Astrocyte (in vitro differentiated cells and primary cell): ENCODE data around the gene DCTN4. TPM values are rescaled to one million over a fixed set of nuclear protein-coding genes. Genes with fewer than 3 reads are reported as not detected.
A peak's percentile ranks its signal among the peaks of the same experiment; 100 is the strongest.

Source experiments
- DNase-seq: peaks from one replicate; pipeline ENCODE4 v3.0.0-alpha.2; 2010; ENCODE audit warnings: low read depth
- FAIRE-seq: peaks from 2 replicates; lab custom pipeline; 2011; peaks lifted over from hg19 to GRCh38; lab: Jason Lieb, UNC
- H2AFZ ChIP-seq: 2 replicates; pipeline ENCODE4 v1.6.0; 2012; ENCODE audit warnings: low read depth, low read length, inconsistent platforms
- H3K27ac ChIP-seq: 2 replicates; pipeline ENCODE4 v1.5.1; 2011; ENCODE audit warnings: low read depth, low read length, inconsistent platforms
- H3K27me3 ChIP-seq: 2 replicates; pipeline ENCODE4 v1.6.0; 2011; ENCODE audit warnings: low read length, inconsistent platforms; ENCODE audit not compliant: insufficient read depth
- H3K36me3 ChIP-seq: 2 replicates; pipeline ENCODE4 v1.5.1; 2011; ENCODE audit warnings: low read length, inconsistent platforms; ENCODE audit not compliant: insufficient read depth
- H3K4me1 ChIP-seq: 2 replicates; pipeline ENCODE4 v1.5.1; 2011; ENCODE audit warnings: low read length, inconsistent platforms; ENCODE audit not compliant: insufficient read depth
- H3K4me2 ChIP-seq: 2 replicates; pipeline ENCODE4 v1.6.0; 2012; ENCODE audit warnings: low read length, inconsistent platforms
- H3K4me3 ChIP-seq: 2 replicates; pipeline ENCODE4 v1.5.1; 2011; ENCODE audit warnings: low read depth, mild to moderate bottlenecking, low read length, inconsistent platforms; ENCODE audit not compliant: insufficient read depth
- H3K79me2 ChIP-seq: 2 replicates; pipeline ENCODE4 v1.6.0; 2012; ENCODE audit warnings: mild to moderate bottlenecking, low read length, inconsistent platforms; ENCODE audit not compliant: insufficient read depth
- H3K9ac ChIP-seq: 2 replicates; pipeline ENCODE4 v1.6.0; 2012; ENCODE audit warnings: mild to moderate bottlenecking, low read length, inconsistent platforms
- H3K9me3 ChIP-seq: 2 replicates; pipeline ENCODE4 v1.5.1; 2012; ENCODE audit warnings: low read depth, mild to moderate bottlenecking, low read length, inconsistent platforms; ENCODE audit not compliant: insufficient read depth
- H4K20me1 ChIP-seq: 2 replicates; pipeline ENCODE4 v1.6.0; 2012; ENCODE audit warnings: low read length, inconsistent platforms; ENCODE audit not compliant: insufficient read depth
- H3K27ac Mint-ChIP-seq: one replicate; pipeline ENCODE4 v1.8.0; 2021; ENCODE audit warnings: mild to moderate bottlenecking, mixed read lengths; ENCODE audit not compliant: unreplicated experiment
- H3K27me3 Mint-ChIP-seq: one replicate; pipeline ENCODE4 v1.8.0; 2021; ENCODE audit warnings: low read depth, mixed read lengths; ENCODE audit not compliant: unreplicated experiment
- H3K36me3 Mint-ChIP-seq: one replicate; pipeline ENCODE4 v1.8.0; 2021; ENCODE audit warnings: low read depth, mixed read lengths; ENCODE audit not compliant: unreplicated experiment
- H3K4me1 Mint-ChIP-seq: one replicate; pipeline ENCODE4 v1.8.0; 2021; ENCODE audit warnings: low read depth, mixed read lengths; ENCODE audit not compliant: unreplicated experiment
- H3K4me3 Mint-ChIP-seq: one replicate; pipeline ENCODE4 v1.8.0; 2021; ENCODE audit warnings: mild to moderate bottlenecking, moderate library complexity, mixed read lengths; ENCODE audit not compliant: unreplicated experiment
- H3K9me3 Mint-ChIP-seq: one replicate; pipeline ENCODE4 v1.8.0; 2021; ENCODE audit warnings: mild to moderate bottlenecking, mixed read lengths; ENCODE audit not compliant: unreplicated experiment
- CTCF ChIP-seq: IDR thresholded peaks from 2 replicates; pipeline ENCODE4 v1.5.1; 2011; ENCODE audit warnings: low read depth, mild to moderate bottlenecking, inconsistent platforms, low read length, moderate library complexity; ENCODE audit not compliant: insufficient read depth
- EZH2 ChIP-seq: IDR thresholded peaks from 2 replicates; pipeline ENCODE4 v1.6.1; 2012; ENCODE audit warnings: mild to moderate bottlenecking, low read length, inconsistent platforms; ENCODE audit not compliant: insufficient read depth
- total RNA-seq: library from RNA; stranded (reverse); gene quantifications from 2 replicates; pipeline ENCODE4 v1.2.1, GENCODE V29; 2021

Gene DCTN4
- total RNA-seq, 1 donor from 2014 or later, result 57.0 TPM

- no peak for FAIRE-seq
- no peak overlapping the region for H3K4me3 Mint-ChIP-seq
Measured at GRCh38 chr5:150706776-150707390, 51.9 kb downstream of the DCTN4 start.

DNA sequence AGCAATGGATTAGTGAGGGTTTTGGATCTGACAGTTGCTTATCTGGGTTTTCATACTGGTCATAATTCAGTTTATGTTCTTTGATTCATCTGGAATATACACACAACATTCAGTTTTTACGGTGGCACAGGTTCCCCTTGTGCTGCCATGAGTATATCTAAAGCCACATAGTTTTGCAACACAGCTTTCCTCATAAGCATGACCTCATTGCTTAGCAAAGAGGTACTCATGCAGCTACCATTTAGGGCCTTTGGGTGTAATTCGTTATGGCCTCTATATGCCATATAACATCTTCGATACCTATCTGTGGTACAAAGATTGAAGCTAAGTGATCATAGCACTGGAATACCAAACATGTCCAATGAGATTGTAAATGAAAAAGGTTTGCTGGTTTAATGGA is 55.1 kb downstream of the DCTN4 start:
- peaks cover 6% of the 10 kb centered on the region for H3K36me3 Mint-ChIP-seq
- no peak for FAIRE-seq
- no peak for TF ChIP-seq CTCF
- no peak for TF ChIP-seq EZH2
- peaks cover 10% of the 10 kb centered on the region for H3K4me1 Mint-ChIP-seq
- H4K20me1 ChIP-seq, result peaks cover 11% of the 10 kb centered on the region
- peaks cover 9% of the 10 kb centered on the region for H3K4me1 ChIP-seq
- no peak overlapping the region for H3K27ac Mint-ChIP-seq
- no peak overlapping the region for H3K4me3 Mint-ChIP-seq
- no peak overlapping the region for H3K4me2 ChIP-seq
- no peak for DNase-seq
- no peak overlapping the region for H2AFZ ChIP-seq
- no peaks in the 10 kb centered on the region for H3K27me3 Mint-ChIP-seq
- peaks cover 12% of the 10 kb centered on the region for H3K36me3 ChIP-seq
- H3K79me2 ChIP-seq, result peaks cover 22% of the 10 kb centered on the region
- H3K27ac ChIP-seq, result no peak overlapping the region
- no peaks in the 10 kb centered on the region for H3K27me3 ChIP-seq
- H3K9ac ChIP-seq, result no peak overlapping the region
- H3K9me3 ChIP-seq, result no peaks in the 10 kb centered on the region
- no peaks in the 10 kb centered on the region for H3K9me3 Mint-ChIP-seq
- H3K4me3 ChIP-seq, result no peak overlapping the region

More at GRCh38 chr5:150706776-150707390, 51.9 kb downstream of the DCTN4 start:
- Histone ChIP-seq H3K79me2 (no peaks in the 10 kb centered on the region), H4K20me1 (no peaks in the 10 kb centered on the region), H3K9me3 (no peaks in the 10 kb centered on the region), H3K27ac (no peak overlapping the region), H3K4me1 (no peaks in the 10 kb centered on the region), H3K4me3 (no peak overlapping the region), H3K36me3 (peaks cover 33% of the 10 kb centered on the region), H2AFZ (no peak overlapping the region), H3K9ac (no peak overlapping the region), H3K27me3 (no peaks in the 10 kb centered on the region), H3K4me2 (no peak overlapping the region)
- Mint-ChIP-seq H3K9me3 (no peaks in the 10 kb centered on the region), H3K4me1 (no peaks in the 10 kb centered on the region), H3K36me3 (peaks cover 6% of the 10 kb centered on the region), H3K27me3 (no peaks in the 10 kb centered on the region), H3K27ac (no peak overlapping the region)
- no peak for DNase-seq
- TF ChIP-seq EZH2 (no peak), CTCF (no peak)

GRCh38 chr5:150700594-150701377 is 58.0 kb downstream of the DCTN4 start, which contains the start of gene RBM22:
RBM22 (minus strand) TSS chr5:150701062; CDS start chr5:150700985, 77 bp downstream.
- H3K9me3 ChIP-seq, result no peaks in the 10 kb centered on the region
- H3K36me3 Mint-ChIP-seq, result peaks cover 5% of the 10 kb centered on the region
- no peaks in the 10 kb centered on the region for H3K27me3 ChIP-seq
- no peak for FAIRE-seq
- H3K27ac ChIP-seq, result peak within 1 kb of the TSS; percentile 90
- peaks cover 12% of the 10 kb centered on the region for H3K4me1 Mint-ChIP-seq
- H3K4me1 ChIP-seq, result peaks cover 9% of the 10 kb centered on the region
- H3K4me3 ChIP-seq, result peak within 1 kb of the TSS; percentile 96
- TF ChIP-seq EZH2, result no peak
- TF ChIP-seq CTCF, result no peak
- H3K9me3 Mint-ChIP-seq, result no peaks in the 10 kb centered on the region
- H4K20me1 ChIP-seq, result peaks cover 16% of the 10 kb centered on the region
- peaks cover 33% of the 10 kb centered on the region for H3K79me2 ChIP-seq
- H3K27ac Mint-ChIP-seq, result no peak within 1 kb of the TSS
- peak within 1 kb of the TSS; percentile 82 for H3K4me2 ChIP-seq
- H3K4me3 Mint-ChIP-seq, result no peak within 1 kb of the TSS
- H2AFZ ChIP-seq, result peak within 1 kb of the TSS; percentile 93
- DNase-seq, result peak; percentile 77
- H3K36me3 ChIP-seq, result peaks cover 23% of the 10 kb centered on the region
- H3K9ac ChIP-seq, result peak within 1 kb of the TSS; percentile 98
- no peaks in the 10 kb centered on the region for H3K27me3 Mint-ChIP-seq
